Epithelial cell of esophagus (primary cell): ENCODE results near the gene GAB2.

Source experiments
- DNase-seq: peaks from one replicate; pipeline ENCODE4 v3.0.0; 2010; ENCODE audit warnings: low read depth
- H3K4me3 ChIP-seq: 2 replicates; pipeline ENCODE4 v1.5.1; 2011; ENCODE audit warnings: mild to moderate bottlenecking, low read length, control low read depth
- CTCF ChIP-seq: IDR thresholded peaks from 2 replicates; pipeline ENCODE4 v1.5.1; 2011; ENCODE audit warnings: low read depth, mild to moderate bottlenecking, low read length, control low read depth, inconsistent platforms; ENCODE audit not compliant: insufficient read depth; ENCODE audit errors: missing control alignments

GAB2 gene

GRCh38 chr11:78423241-78423640 lies 5.6 kb upstream of the GAB2 start:
- no peak for TF ChIP-seq CTCF
- H3K4me3 ChIP-seq = no peak overlapping the region
- DNase-seq = no peak

- no peak overlapping the region for H3K4me3 ChIP-seq
- DNase-seq = peak; percentile 47
- TF ChIP-seq CTCF = no peak
Measured at GRCh38 chr11:78420796-78421209, 3.2 kb upstream of the GAB2 start.

- peak; percentile 36 for DNase-seq
- peak; percentile 62 for TF ChIP-seq CTCF
- H3K4me3 ChIP-seq = no peak overlapping the region
Measured at GRCh38 chr11:78420255-78420764, 2.7 kb upstream of the GAB2 start.

- no peak for TF ChIP-seq CTCF
Measured at GRCh38 chr11:78419327-78419726, 1.7 kb upstream of the GAB2 start.

GRCh38 chr11:78418584-78419211 lies 1.1 kb upstream of the GAB2 start:
- DNase-seq = no peak
- no peak for TF ChIP-seq CTCF
- peak overlapping the region; percentile 57 for H3K4me3 ChIP-seq

More at GRCh38 chr11:78419327-78419726, 1.7 kb upstream of the GAB2 start:
- H3K4me3 ChIP-seq = no peak overlapping the region
- DNase-seq = peak; percentile 90

GRCh38 chr11:78417888-78418583 lies 416 bp upstream of the GAB2 start:
- no peak for TF ChIP-seq CTCF
- DNase-seq = peak; percentile 77
- peak overlapping the region; percentile 57 for H3K4me3 ChIP-seq
